8988T (cell line): ENCODE data around the gene ERBB2.
"Not testable (repeated sequence)": the region's sequence is repeated elsewhere in the genome, so short reads cannot be mapped to it uniquely, and the experiment has no call there.

Source experiments
- DNase-seq: peaks from one replicate; pipeline ENCODE4 v3.0.0; 2011

The ERBB2 gene

GRCh38 chr17:39705786-39706348 lies 6.0 kb downstream of the ERBB2 start:
- no peak for DNase-seq

- DNase-seq: no peak
These were observed 6.5 kb downstream of the ERBB2 start for GRCh38 chr17:39706383-39706782.

GRCh38 chr17:39706921-39707337 lies 7.1 kb downstream of the ERBB2 start:
- no peak for DNase-seq

GRCh38 chr17:39709319-39709997 lies 9.6 kb downstream of the ERBB2 start:
- DNase-seq: no peak

GRCh38 chr17:39709998-39710964 lies 10.4 kb downstream of the ERBB2 start:
- DNase-seq: no peak

GRCh38 chr17:39711071-39711470 lies 11.2 kb downstream of the ERBB2 start:
- not testable (repeated sequence) for DNase-seq

- no peak for DNase-seq
These were observed 12.0 kb downstream of the ERBB2 start for GRCh38 chr17:39711851-39712250.

GRCh38 chr17:39714234-39714633 lies 14.4 kb downstream of the ERBB2 start:
- no peak for DNase-seq

- no peak for DNase-seq
These were observed 15.7 kb downstream of the ERBB2 start for GRCh38 chr17:39715375-39716072.

GRCh38 chr17:39716073-39716818 lies 16.4 kb downstream of the ERBB2 start:
- DNase-seq: no peak

GRCh38 chr17:39716879-39717536 lies 17.1 kb downstream of the ERBB2 start:
- no peak for DNase-seq

GRCh38 chr17:39717660-39718059 lies 17.8 kb downstream of the ERBB2 start:
- no peak for DNase-seq

GRCh38 chr17:39719563-39720355 lies 19.9 kb downstream of the ERBB2 start:
- DNase-seq: no peak

GRCh38 chr17:39722104-39722503 lies 22.2 kb downstream of the ERBB2 start:
- DNase-seq: no peak

GRCh38 chr17:39722965-39723848 lies 23.3 kb downstream of the ERBB2 start:
- DNase-seq: peak; percentile 55

- no peak for DNase-seq
These were observed 24.9 kb downstream of the ERBB2 start for GRCh38 chr17:39724731-39725130.

GRCh38 chr17:39725923-39726322 lies 26.1 kb downstream of the ERBB2 start:
- DNase-seq: not testable (repeated sequence)

GRCh38 chr17:39726617-39727016 lies 26.8 kb downstream of the ERBB2 start:
- DNase-seq: no peak

- DNase-seq: no peak
These were observed 27.7 kb downstream of the ERBB2 start for GRCh38 chr17:39727556-39727955.
